GM23248 (cell line): ENCODE data around the gene SPOCK2. TPM values are rescaled to one million over a fixed set of nuclear protein-coding genes. Genes with fewer than 3 reads are reported as not detected.

Source experiments
- DNase-seq: peaks from one replicate; pipeline ENCODE4 v3.0.0-alpha.2; 2015
- H2AFZ ChIP-seq: fragments of 200-600 bp; sonication (generic); 2 replicates; pipeline ENCODE4 v1.6.1; 2016; ENCODE audit warnings: antibody characterized with exemption
- H3F3A ChIP-seq: fragments of 200-600 bp; sonication (generic); 2 replicates; pipeline ENCODE4 v1.6.1; 2016; ENCODE audit warnings: mild to moderate bottlenecking, antibody characterized with exemption, mixed run types; ENCODE audit not compliant: insufficient read depth
- H3K27ac ChIP-seq: fragments of 200-600 bp; sonication (generic); 2 replicates; pipeline ENCODE4 v1.5.1; 2016; ENCODE audit warnings: mild to moderate bottlenecking
- H3K27me3 ChIP-seq: fragments of 200-600 bp; sonication (generic); replicated peaks from 2 replicates; pipeline ENCODE4 v1.6.1; 2016; ENCODE audit warnings: mild to moderate bottlenecking; ENCODE audit not compliant: insufficient read depth
- H3K36me3 ChIP-seq: fragments of 200-600 bp; sonication (generic); 2 replicates; pipeline ENCODE4 v1.6.1; 2016; ENCODE audit warnings: low read depth, mild to moderate bottlenecking
- H3K4me1 ChIP-seq: fragments of 200-600 bp; sonication (generic); 2 replicates; pipeline ENCODE4 v1.6.1; 2016; ENCODE audit warnings: mild to moderate bottlenecking; ENCODE audit not compliant: insufficient read depth
- H3K4me2 ChIP-seq: fragments of 200-600 bp; sonication (generic); one replicate; pipeline ENCODE4 v1.6.1; 2016; ENCODE audit warnings: mild to moderate bottlenecking; ENCODE audit not compliant: unreplicated experiment
- H3K4me3 ChIP-seq: fragments of 200-600 bp; sonication (generic); 2 replicates; pipeline ENCODE4 v1.5.1; 2016; ENCODE audit warnings: mild to moderate bottlenecking
- H3K79me2 ChIP-seq: fragments of 200-600 bp; sonication (generic); 2 replicates; pipeline ENCODE4 v1.6.1; 2016; ENCODE audit warnings: mild to moderate bottlenecking; ENCODE audit not compliant: insufficient read depth
- H3K9ac ChIP-seq: fragments of 200-600 bp; sonication (generic); 2 replicates; pipeline ENCODE4 v1.6.1; 2016; ENCODE audit warnings: mild to moderate bottlenecking
- H3K9me2 ChIP-seq: fragments of 200-600 bp; sonication (generic); 2 replicates; pipeline ENCODE4 v1.6.1; 2016; ENCODE audit warnings: mixed run types, mild to moderate bottlenecking, moderate library complexity; ENCODE audit not compliant: insufficient read depth
- H3K9me3 ChIP-seq: fragments of 200-600 bp; sonication (generic); one replicate; pipeline ENCODE4 v1.6.1; 2017; ENCODE audit warnings: low read depth
- H4K20me1 ChIP-seq: fragments of 200-600 bp; sonication (generic); 2 replicates; pipeline ENCODE4 v1.6.0; 2016; ENCODE audit not compliant: insufficient read depth
- EZH2 ChIP-seq: fragments of 200-600 bp; sonication (generic); IDR thresholded peaks from 2 replicates; pipeline ENCODE4 v1.6.1; 2018; ENCODE audit warnings: antibody characterized with exemption, mild to moderate bottlenecking; ENCODE audit not compliant: insufficient read depth, poor library complexity, severe bottlenecking
- EZH2phosphoT487 ChIP-seq: fragments of 200-600 bp; sonication (generic); IDR thresholded peaks from 2 replicates; pipeline ENCODE4 v1.6.1; 2018; ENCODE audit warnings: antibody characterized with exemption, moderate library complexity, mild to moderate bottlenecking, low read depth; ENCODE audit not compliant: insufficient read depth
- WGBS, 2 experiments: methylation state at CpG; one replicate each; pipeline ENCODE4 v1.1.6; 2015 to 2017; ENCODE audit warnings: low lambda C conversion rate in 2 of 2, low coverage in 1 of 2; ENCODE audit errors: missing lambda C conversion rate in 2 of 2; 5-methylcytosine and 5-hydroxymethylcytosine counted together
- in situ Hi-C: fragments of 300-500 bp; cut with MboI; formaldehyde crosslinking; loops from 2 replicates; pipeline ENCODE4 v1.15.0; 2020
- polyA plus RNA-seq: library from polyadenylated mRNA; unstranded; fragments of >200 nt; fragmentation: Nextera tagmentation; extraction: Ambion mirVana; gene quantifications from 2 replicates; pipeline ENCODE4 v1.2.1, GENCODE V29; 2016
- total RNA-seq: library from RNA; depleted of rRNA; stranded (reverse); fragments of >200 nt; shearing (Covaris generic); gene quantifications from 2 replicates; pipeline ENCODE4 v1.2.3, GENCODE V29; 2014

SPOCK2 gene
- total and polyA plus RNA-seq, 2 experiments from 2014 or later = 0.04 TPM; not detected in 1

DNA sequence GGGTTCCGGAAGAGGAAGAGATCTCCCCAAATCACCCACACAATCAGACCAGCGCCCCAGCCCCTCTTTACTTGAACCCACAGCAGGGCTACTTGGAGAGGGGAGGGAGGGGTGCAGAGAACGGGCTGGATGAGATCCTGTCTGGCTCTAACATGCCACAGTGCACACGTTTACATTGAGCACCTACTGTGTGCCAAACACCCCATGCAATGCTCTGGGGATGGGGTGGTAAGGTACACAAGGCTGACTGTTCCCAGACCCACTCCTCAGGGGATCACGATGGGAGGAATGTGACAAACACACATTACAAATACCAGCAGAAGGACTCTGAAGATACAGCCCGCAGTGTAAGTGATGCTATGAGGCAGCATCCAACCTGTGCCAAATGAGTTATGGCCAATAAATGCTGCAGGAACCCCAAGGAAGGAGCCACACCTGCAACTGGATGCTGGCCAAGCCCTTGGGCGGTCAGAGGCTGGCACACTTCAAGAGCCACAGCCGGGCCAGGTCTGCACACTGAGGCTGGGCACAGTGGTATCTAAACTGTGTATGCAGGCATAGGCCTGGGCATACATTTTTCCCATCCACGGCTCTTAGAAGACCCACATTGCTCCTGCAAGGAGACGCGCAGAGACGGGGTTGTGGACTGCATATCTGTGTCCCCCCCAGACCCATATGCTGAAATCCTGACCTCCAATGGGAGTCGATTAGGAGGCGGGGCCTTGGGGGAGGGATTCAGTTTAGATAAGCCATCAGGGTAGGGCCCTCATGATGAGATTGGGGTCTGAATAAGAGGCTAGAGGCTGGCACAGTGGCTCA, 6.4 kb downstream of the SPOCK2 start:
- no peak overlapping the region for H3K4me3 ChIP-seq
- no peaks in the 10 kb centered on the region for H3K4me1 ChIP-seq
- no peaks in the 10 kb centered on the region for H3K36me3 ChIP-seq
- no peaks in the 10 kb centered on the region for H3K79me2 ChIP-seq
- TF ChIP-seq EZH2 (no peak), EZH2phosphoT487 (no peak)
- H3F3A ChIP-seq = no peaks in the 10 kb centered on the region
- no peaks in the 10 kb centered on the region for H3K9me2 ChIP-seq
- no peak overlapping the region for H3K4me2 ChIP-seq
- H2AFZ ChIP-seq = no peak overlapping the region
- no peak overlapping the region for H3K27ac ChIP-seq
- in situ Hi-C loops = no loop called here
- H3K9me3 ChIP-seq = no peaks in the 10 kb centered on the region
- H3K9ac ChIP-seq = no peak overlapping the region
- H4K20me1 ChIP-seq = no peaks in the 10 kb centered on the region
- WGBS, 2 experiments = 67 to 71% methylated on average over 14 of the region's 14 CpGs
- H3K27me3 ChIP-seq = peaks cover 16% of the 10 kb centered on the region
- no peak for DNase-seq

DNA sequence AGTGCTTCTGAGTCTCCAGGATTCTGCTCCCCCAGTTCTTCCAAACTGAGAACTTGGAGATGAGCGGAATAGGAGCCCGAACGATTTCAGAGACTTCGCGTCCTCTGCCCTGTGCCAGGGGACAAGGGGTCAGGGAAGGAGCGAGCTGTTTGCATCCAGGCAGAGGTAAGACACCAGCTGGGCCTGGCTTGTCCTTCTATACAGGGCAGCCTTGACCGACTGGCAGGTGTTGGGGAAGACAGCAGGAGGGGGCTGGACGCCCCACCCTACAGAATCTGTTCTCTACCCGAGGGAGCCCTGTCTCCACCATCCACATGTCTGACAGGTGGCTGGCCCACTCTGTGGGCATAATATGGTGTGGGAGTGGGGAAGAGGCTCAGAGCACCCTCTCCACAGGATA, 7.1 kb downstream of the SPOCK2 start:
- Histone ChIP-seq H3K9me3 (no peaks in the 10 kb centered on the region), H3K36me3 (no peaks in the 10 kb centered on the region), H3F3A (no peaks in the 10 kb centered on the region), H4K20me1 (no peaks in the 10 kb centered on the region), H3K27ac (no peak overlapping the region), H3K9ac (no peak overlapping the region), H3K4me3 (no peak overlapping the region), H3K27me3 (peaks cover 15% of the 10 kb centered on the region; the same call in 1 of the 2 replicates), H2AFZ (no peak overlapping the region), H3K9me2 (no peaks in the 10 kb centered on the region), H3K79me2 (no peaks in the 10 kb centered on the region), H3K4me2 (no peak overlapping the region), H3K4me1 (no peaks in the 10 kb centered on the region)
- no peak for TF ChIP-seq EZH2phosphoT487
- TF ChIP-seq EZH2 = no peak
- in situ Hi-C loops = no loop called here
- DNase-seq = no peak
- 81% methylated on average over 9 of the region's 9 CpGs for WGBS, 2 experiments

DNA sequence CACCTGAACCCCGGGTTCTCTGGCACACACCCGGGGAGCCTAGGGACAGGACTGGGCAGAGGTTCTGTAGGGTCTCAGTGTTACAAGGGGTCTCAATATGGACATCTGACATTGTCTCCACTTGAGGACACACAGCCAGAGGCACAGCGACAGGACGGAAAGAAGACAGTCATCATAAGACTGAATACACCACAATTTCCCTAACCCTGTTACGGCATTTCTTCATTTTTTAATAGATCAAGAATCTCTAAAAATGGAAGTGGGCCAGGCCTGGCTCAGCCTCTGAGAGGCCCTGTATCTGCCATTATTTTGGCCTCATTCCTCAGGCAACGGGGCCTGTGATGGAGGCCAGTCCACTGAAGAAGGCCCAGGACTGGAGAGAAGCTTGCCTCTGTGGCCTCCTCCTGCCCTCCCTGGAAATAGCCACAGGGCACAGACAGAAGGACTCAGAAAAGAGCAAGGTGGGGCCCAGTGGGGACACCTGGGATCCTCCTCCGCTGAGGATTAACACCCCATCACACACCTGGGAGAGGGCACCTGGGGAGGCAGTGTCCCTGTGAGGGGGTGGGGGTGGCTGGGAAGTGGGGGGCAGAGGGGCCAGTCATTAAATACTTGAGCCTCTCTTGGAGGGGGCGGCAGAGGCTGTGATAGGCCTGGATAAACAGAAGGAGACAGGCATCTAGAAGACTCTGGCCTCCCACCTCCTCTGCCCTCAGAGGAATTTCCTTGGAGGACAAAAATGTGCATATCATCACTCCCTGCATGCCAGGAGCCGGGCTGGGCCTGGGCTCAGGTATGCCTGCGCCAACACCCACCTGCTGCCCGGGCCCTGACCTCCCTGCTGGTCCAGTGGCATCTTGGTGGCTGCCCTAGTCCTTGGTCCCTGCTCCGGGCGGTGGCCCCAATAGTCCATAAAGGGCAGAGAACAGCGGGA, 8.0 kb downstream of the SPOCK2 start:
- Histone ChIP-seq H3K27ac (no peak overlapping the region), H3K4me2 (no peak overlapping the region), H3K9me3 (no peaks in the 10 kb centered on the region), H3F3A (no peaks in the 10 kb centered on the region), H3K36me3 (no peaks in the 10 kb centered on the region), H3K4me1 (no peaks in the 10 kb centered on the region), H3K4me3 (no peak overlapping the region), H3K79me2 (no peaks in the 10 kb centered on the region), H2AFZ (no peak overlapping the region), H3K9ac (no peak overlapping the region), H3K9me2 (no peaks in the 10 kb centered on the region), H3K27me3 (peaks cover 16% of the 10 kb centered on the region; the same call in 1 of the 2 replicates), H4K20me1 (no peaks in the 10 kb centered on the region)
- TF ChIP-seq EZH2phosphoT487 = no peak
- TF ChIP-seq EZH2 = no peak
- in situ Hi-C loops = no loop called here
- WGBS, 2 experiments = 76 to 81% methylated on average over 11 to 14 of the region's 14 CpGs
- DNase-seq = no peak

DNA sequence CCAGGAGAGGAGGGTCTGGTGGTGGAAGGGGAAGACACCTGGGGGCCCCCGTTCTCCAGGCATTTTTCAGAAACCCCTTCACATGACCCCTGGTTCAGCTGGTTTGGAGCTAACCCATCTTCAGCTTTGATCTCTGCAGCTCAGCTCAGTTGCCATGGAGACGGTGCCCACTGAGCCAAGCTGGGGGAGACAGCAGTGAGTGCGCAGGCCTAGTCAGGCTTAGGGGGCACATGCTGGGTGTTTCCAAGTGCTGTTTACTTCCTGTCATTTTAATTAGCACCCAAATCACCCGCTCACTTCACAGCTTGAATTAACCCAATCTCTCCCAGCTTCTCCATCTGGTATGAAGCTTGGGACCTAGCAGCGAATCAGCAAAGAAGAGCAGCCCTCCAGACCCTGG, 9.0 kb downstream of the SPOCK2 start:
- H3K4me1 ChIP-seq = no peaks in the 10 kb centered on the region
- no peak for DNase-seq
- in situ Hi-C loops = no loop called here
- 74 to 93% methylated on average over 5 of the region's 5 CpGs for WGBS, 2 experiments
- no peak for TF ChIP-seq EZH2phosphoT487
- TF ChIP-seq EZH2 = no peak
- no peaks in the 10 kb centered on the region for H3K36me3 ChIP-seq
- H3K9me3 ChIP-seq = no peaks in the 10 kb centered on the region
- H2AFZ ChIP-seq = no peak overlapping the region
- no peak overlapping the region for H3K4me2 ChIP-seq
- no peaks in the 10 kb centered on the region for H3K9me2 ChIP-seq
- H3K27me3 ChIP-seq = peaks cover 11% of the 10 kb centered on the region; the same call in 1 of the 2 replicates
- H3K79me2 ChIP-seq = no peaks in the 10 kb centered on the region
- H3F3A ChIP-seq = no peaks in the 10 kb centered on the region
- no peak overlapping the region for H3K4me3 ChIP-seq
- no peak overlapping the region for H3K27ac ChIP-seq
- H3K9ac ChIP-seq = no peak overlapping the region
- H4K20me1 ChIP-seq = no peaks in the 10 kb centered on the region
